Measurements from ENCODE around the gene GPR62. TPM values are rescaled to one million over a fixed set of nuclear protein-coding genes. Genes with fewer than 3 reads are reported as not detected.

Gene GPR62
- total and polyA plus RNA-seq, 2 experiments from 2014 or later = 0.10 to 0.38 TPM

DNA sequence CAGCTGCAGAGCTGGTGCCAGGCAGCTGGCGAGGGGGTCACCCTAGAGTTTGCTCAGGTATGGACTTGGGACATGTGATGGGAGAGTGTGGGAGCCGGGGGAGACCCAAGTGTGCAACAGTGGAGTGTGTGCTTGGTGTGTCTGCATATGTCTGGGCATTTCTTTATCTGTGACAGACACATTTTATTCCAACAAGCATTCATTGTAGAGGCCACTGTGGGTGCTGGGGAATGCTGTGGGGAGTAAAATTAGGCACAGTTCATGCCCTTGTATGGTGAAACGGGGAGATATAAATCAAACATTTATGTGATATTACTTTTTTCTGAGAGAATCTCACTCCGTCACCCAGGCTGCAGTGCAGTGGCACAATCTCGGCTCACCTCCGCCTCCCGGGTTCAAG is 32.4 kb downstream of the GPR62 start (continued):
- TF ChIP-seq STAT1 (IDR thresholded peaks at IDR 0.05; ENCODE audit: unreplicated experiment) (no peak), ZNF114 (CRISPR knock-in tag; IDR thresholded peaks at IDR 0.05) (no peak), ZNF331 (CRISPR knock-in tag; IDR thresholded peaks at IDR 0.05; ENCODE audit: low read depth) (no peak), EZH2 (IDR thresholded peaks at IDR 0.05; ENCODE audit: low read depth, unreplicated experiment) (no peak)
- TF ChIP-seq, protein P1, sequence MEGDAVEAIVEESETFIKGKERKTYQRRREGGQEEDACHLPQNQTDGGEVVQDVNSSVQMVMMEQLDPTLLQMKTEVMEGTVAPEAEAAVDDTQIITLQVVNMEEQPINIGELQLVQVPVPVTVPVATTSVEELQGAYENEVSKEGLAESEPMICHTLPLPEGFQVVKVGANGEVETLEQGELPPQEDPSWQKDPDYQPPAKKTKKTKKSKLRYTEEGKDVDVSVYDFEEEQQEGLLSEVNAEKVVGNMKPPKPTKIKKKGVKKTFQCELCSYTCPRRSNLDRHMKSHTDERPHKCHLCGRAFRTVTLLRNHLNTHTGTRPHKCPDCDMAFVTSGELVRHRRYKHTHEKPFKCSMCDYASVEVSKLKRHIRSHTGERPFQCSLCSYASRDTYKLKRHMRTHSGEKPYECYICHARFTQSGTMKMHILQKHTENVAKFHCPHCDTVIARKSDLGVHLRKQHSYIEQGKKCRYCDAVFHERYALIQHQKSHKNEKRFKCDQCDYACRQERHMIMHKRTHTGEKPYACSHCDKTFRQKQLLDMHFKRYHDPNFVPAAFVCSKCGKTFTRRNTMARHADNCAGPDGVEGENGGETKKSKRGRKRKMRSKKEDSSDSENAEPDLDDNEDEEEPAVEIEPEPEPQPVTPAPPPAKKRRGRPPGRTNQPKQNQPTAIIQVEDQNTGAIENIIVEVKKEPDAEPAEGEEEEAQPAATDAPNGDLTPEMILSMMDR (conservative IDR thresholded peaks at IDR 0.05; ENCODE audit: low read depth in 2 of 2) = no peak
- TF ChIP-seq, protein P2, sequence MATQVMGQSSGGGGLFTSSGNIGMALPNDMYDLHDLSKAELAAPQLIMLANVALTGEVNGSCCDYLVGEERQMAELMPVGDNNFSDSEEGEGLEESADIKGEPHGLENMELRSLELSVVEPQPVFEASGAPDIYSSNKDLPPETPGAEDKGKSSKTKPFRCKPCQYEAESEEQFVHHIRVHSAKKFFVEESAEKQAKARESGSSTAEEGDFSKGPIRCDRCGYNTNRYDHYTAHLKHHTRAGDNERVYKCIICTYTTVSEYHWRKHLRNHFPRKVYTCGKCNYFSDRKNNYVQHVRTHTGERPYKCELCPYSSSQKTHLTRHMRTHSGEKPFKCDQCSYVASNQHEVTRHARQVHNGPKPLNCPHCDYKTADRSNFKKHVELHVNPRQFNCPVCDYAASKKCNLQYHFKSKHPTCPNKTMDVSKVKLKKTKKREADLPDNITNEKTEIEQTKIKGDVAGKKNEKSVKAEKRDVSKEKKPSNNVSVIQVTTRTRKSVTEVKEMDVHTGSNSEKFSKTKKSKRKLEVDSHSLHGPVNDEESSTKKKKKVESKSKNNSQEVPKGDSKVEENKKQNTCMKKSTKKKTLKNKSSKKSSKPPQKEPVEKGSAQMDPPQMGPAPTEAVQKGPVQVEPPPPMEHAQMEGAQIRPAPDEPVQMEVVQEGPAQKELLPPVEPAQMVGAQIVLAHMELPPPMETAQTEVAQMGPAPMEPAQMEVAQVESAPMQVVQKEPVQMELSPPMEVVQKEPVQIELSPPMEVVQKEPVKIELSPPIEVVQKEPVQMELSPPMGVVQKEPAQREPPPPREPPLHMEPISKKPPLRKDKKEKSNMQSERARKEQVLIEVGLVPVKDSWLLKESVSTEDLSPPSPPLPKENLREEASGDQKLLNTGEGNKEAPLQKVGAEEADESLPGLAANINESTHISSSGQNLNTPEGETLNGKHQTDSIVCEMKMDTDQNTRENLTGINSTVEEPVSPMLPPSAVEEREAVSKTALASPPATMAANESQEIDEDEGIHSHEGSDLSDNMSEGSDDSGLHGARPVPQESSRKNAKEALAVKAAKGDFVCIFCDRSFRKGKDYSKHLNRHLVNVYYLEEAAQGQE (IDR thresholded peaks at IDR 0.05; ENCODE audit: unreplicated experiment) = no peak

DNA sequence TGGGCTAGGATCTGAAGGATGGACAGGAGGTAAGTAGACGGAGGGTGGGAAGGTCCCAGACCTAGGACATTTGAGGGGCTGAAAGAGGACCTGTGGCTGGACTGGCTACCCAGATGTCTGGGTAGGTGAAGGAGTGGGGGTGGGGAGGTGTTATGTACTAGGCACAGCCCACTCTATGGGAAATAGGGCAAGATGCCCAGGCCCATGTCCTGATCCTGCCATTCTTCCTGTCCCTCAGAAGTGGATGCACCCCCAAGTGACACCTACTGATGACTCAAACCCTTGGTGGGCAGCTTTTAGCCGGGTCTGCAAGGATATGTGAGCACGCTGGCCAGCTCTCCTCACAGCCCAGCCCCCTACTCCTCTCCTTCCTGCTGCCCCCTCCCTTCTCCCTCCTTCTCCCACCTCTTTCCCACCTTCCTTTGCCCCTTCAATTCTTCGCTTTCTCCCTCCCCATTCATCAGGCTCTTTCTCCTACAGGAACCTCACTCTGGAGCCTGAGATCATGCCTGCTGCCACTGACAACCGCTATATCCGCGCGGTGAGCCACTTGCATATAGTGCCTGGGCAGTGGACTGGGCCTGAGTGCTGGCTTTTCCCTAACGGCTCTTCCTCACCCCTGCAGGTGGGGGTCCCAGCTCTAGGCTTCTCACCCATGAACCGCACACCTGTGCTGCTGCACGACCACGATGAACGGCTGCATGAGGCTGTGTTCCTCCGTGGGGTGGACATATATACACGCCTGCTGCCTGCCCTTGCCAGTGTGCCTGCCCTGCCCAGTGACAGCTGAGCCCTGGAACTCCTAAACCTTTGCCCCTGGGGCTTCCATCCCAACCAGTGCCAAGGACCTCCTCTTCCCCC is 33.3 kb downstream of the GPR62 start:
- peaks cover 11% of the 10 kb centered on the region; the same call in 1 of the 2 replicates for H3K4me1 ChIP-seq (ENCODE audit: insufficient read depth)
- no peaks in the 10 kb centered on the region for H3K27me3 ChIP-seq (ENCODE audit: insufficient read depth)
- H3K27me3 Mint-ChIP-seq (ENCODE audit: insufficient read depth, low read depth, poor library complexity) = peaks cover 19% of the 10 kb centered on the region
- H4K20me1 ChIP-seq (replicated peaks; ENCODE audit: insufficient read depth) = peaks cover 4% of the 10 kb centered on the region; the same call in 1 of the 2 replicates
- H3K36me3 Mint-ChIP-seq (ENCODE audit: low read depth) = peaks cover 29% of the 10 kb centered on the region
- ATAC-seq (no peak), DNase-seq (ENCODE audit: low spot score) (no peak)
- H3K36me3 ChIP-seq (ENCODE audit: insufficient read depth) = peaks cover 10% of the 10 kb centered on the region; the same call in 1 of the 2 replicates
- H3K79me2 ChIP-seq (replicated peaks; ENCODE audit: insufficient read depth) = no peaks in the 10 kb centered on the region; the same call in 1 of the 2 replicates
- no peaks in the 10 kb centered on the region for H3K9me2 ChIP-seq (ENCODE audit: insufficient read depth)
- no peak overlapping the region for H3K4me3 Mint-ChIP-seq
- no peak overlapping the region for H3K4me2 ChIP-seq
- H3K27ac Mint-ChIP-seq = peak overlapping the region; percentile 50
- no peak overlapping the region for H2AFZ ChIP-seq
- H3K4me1 Mint-ChIP-seq = peaks cover 29% of the 10 kb centered on the region
- H3K9me3 Mint-ChIP-seq = no peaks in the 10 kb centered on the region
- no peak overlapping the region; the same call in 1 of the 2 replicates for H3K27ac ChIP-seq (ENCODE audit: low read depth)
- H3K4me3 ChIP-seq = no peak overlapping the region
- H3F3A ChIP-seq (replicated peaks; ENCODE audit: low read depth) = peaks cover 20% of the 10 kb centered on the region
- no peak for TF ChIP-seq EZH2 (IDR thresholded peaks at IDR 0.05; ENCODE audit: low read depth, unreplicated experiment)
- TF ChIP-seq, protein P3, sequence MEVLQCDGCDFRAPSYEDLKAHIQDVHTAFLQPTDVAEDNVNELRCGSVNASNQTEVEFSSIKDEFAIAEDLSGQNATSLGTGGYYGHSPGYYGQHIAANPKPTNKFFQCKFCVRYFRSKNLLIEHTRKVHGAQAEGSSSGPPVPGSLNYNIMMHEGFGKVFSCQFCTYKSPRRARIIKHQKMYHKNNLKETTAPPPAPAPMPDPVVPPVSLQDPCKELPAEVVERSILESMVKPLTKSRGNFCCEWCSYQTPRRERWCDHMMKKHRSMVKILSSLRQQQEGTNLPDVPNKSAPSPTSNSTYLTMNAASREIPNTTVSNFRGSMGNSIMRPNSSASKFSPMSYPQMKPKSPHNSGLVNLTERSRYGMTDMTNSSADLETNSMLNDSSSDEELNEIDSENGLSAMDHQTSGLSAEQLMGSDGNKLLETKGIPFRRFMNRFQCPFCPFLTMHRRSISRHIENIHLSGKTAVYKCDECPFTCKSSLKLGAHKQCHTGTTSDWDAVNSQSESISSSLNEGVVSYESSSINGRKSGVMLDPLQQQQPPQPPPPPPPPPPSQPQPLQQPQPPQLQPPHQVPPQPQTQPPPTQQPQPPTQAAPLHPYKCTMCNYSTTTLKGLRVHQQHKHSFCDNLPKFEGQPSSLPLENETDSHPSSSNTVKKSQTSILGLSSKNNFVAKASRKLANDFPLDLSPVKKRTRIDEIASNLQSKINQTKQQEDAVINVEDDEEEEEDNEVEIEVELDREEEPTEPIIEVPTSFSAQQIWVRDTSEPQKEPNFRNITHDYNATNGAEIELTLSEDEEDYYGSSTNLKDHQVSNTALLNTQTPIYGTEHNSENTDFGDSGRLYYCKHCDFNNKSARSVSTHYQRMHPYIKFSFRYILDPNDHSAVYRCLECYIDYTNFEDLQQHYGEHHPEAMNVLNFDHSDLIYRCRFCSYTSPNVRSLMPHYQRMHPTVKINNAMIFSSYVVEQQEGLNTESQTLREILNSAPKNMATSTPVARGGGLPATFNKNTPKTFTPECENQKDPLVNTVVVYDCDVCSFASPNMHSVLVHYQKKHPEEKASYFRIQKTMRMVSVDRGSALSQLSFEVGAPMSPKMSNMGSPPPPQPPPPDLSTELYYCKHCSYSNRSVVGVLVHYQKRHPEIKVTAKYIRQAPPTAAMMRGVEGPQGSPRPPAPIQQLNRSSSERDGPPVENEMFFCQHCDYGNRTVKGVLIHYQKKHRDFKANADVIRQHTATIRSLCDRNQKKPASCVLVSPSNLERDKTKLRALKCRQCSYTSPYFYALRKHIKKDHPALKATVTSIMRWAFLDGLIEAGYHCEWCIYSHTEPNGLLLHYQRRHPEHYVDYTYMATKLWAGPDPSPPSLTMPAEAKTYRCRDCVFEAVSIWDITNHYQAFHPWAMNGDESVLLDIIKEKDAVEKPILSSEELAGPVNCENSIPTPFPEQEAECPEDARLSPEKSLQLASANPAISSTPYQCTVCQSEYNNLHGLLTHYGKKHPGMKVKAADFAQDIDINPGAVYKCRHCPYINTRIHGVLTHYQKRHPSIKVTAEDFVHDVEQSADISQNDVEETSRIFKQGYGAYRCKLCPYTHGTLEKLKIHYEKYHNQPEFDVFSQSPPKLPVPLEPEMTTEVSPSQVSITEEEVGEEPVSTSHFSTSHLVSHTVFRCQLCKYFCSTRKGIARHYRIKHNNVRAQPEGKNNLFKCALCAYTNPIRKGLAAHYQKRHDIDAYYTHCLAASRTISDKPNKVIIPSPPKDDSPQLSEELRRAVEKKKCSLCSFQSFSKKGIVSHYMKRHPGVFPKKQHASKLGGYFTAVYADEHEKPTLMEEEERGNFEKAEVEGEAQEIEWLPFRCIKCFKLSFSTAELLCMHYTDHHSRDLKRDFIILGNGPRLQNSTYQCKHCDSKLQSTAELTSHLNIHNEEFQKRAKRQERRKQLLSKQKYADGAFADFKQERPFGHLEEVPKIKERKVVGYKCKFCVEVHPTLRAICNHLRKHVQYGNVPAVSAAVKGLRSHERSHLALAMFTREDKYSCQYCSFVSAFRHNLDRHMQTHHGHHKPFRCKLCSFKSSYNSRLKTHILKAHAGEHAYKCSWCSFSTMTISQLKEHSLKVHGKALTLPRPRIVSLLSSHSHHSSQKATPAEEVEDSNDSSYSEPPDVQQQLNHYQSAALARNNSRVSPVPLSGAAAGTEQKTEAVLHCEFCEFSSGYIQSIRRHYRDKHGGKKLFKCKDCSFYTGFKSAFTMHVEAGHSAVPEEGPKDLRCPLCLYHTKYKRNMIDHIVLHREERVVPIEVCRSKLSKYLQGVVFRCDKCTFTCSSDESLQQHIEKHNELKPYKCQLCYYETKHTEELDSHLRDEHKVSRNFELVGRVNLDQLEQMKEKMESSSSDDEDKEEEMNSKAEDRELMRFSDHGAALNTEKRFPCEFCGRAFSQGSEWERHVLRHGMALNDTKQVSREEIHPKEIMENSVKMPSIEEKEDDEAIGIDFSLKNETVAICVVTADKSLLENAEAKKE (CRISPR knock-in tag; IDR thresholded peaks at IDR 0.05) = no peak
- TF ChIP-seq, protein P2 (IDR thresholded peaks at IDR 0.05; ENCODE audit: unreplicated experiment) = no peak
- no peak for TF ChIP-seq ZNF331 (CRISPR knock-in tag; IDR thresholded peaks at IDR 0.05; ENCODE audit: low read depth)
